Erythroblast (primary cell): ENCODE measurements around the gene CPA5.

ENCODE experiments used
- GATA1 ChIP-seq: IDR thresholded peaks from 2 replicates; pipeline ENCODE4 v1.6.1; 2011; ENCODE audit warnings: low read depth, mild to moderate bottlenecking, control low read depth, low read length, moderate library complexity
- POLR2A ChIP-seq: IDR thresholded peaks from 2 replicates; pipeline ENCODE4 v1.6.1; 2011; ENCODE audit warnings: mild to moderate bottlenecking, low read length

- TF ChIP-seq POLR2A (no peak), GATA1 (no peak)
These were observed 73.7 kb downstream of the CPA5 start for GRCh38 chr7:130418306-130418705.
